ENCODE results near the gene TPGS1.

GRCh38 chr19:478236-478903 is 28.9 kb upstream of the TPGS1 start:
- TF ChIP-seq, protein P1, sequence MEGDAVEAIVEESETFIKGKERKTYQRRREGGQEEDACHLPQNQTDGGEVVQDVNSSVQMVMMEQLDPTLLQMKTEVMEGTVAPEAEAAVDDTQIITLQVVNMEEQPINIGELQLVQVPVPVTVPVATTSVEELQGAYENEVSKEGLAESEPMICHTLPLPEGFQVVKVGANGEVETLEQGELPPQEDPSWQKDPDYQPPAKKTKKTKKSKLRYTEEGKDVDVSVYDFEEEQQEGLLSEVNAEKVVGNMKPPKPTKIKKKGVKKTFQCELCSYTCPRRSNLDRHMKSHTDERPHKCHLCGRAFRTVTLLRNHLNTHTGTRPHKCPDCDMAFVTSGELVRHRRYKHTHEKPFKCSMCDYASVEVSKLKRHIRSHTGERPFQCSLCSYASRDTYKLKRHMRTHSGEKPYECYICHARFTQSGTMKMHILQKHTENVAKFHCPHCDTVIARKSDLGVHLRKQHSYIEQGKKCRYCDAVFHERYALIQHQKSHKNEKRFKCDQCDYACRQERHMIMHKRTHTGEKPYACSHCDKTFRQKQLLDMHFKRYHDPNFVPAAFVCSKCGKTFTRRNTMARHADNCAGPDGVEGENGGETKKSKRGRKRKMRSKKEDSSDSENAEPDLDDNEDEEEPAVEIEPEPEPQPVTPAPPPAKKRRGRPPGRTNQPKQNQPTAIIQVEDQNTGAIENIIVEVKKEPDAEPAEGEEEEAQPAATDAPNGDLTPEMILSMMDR (IDR thresholded peaks at IDR 0.05), result no peak
- no peak for TF ChIP-seq POLR2A (IDR thresholded peaks at IDR 0.05)
